ENCODE measurements around the gene METAP2. TPM values are rescaled to one million over a fixed set of nuclear protein-coding genes. Genes with fewer than 3 reads are reported as not detected.

METAP2 gene
- total and polyA plus RNA-seq, 2 experiments from 2014 or later = 111 to 159 TPM

DNA sequence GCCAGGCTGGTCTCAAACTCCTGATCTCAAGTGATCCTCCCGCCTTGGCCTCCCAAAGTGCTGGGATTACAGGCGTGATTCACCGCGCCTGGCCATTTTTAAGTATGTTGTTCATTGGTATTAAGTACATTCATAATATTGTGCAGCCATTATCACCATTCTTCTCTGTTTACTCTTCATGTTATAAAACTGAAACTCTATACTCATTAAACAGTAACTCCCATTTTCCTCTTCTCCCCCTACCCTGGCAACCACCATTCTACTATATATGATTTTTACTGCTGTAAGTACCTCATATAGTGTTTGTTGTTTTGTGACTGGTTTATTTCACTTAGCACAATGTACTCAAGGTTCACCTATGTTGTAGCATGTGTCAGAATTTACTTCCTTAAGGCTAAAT, 23.1 kb downstream of the METAP2 start:
- Mint-ChIP-seq H3K27ac (no peak overlapping the region), H3K36me3 (ENCODE audit: low read depth) (peaks cover 67% of the 10 kb centered on the region), H3K4me1 (no peaks in the 10 kb centered on the region), H3K9me3 (no peaks in the 10 kb centered on the region), H3K4me3 (no peak overlapping the region), H3K27me3 (ENCODE audit: insufficient read depth, low read depth, poor library complexity) (peaks cover 2% of the 10 kb centered on the region)
- H3K4me1 ChIP-seq (ENCODE audit: insufficient read depth) = no peaks in the 10 kb centered on the region
- no peaks in the 10 kb centered on the region for H3K9me2 ChIP-seq (ENCODE audit: insufficient read depth)
- ATAC-seq (no peak), DNase-seq (ENCODE audit: low spot score) (no peak)
- no peaks in the 10 kb centered on the region for H3K27me3 ChIP-seq (ENCODE audit: insufficient read depth)
- H3K79me2 ChIP-seq (replicated peaks; ENCODE audit: insufficient read depth) = peaks cover 51% of the 10 kb centered on the region
- H3K27ac ChIP-seq (ENCODE audit: low read depth) = no peak overlapping the region
- H3K36me3 ChIP-seq (ENCODE audit: insufficient read depth) = peaks cover 58% of the 10 kb centered on the region
- no peak overlapping the region for H3K4me2 ChIP-seq
- no peak overlapping the region for H3K4me3 ChIP-seq
- no peaks in the 10 kb centered on the region for H3F3A ChIP-seq (replicated peaks; ENCODE audit: low read depth)
- peaks cover 12% of the 10 kb centered on the region for H4K20me1 ChIP-seq (replicated peaks; ENCODE audit: insufficient read depth)
- no peak for TF ChIP-seq CREB1 (CRISPR knock-in tag; IDR thresholded peaks at IDR 0.05; ENCODE audit: low read depth)
- TF ChIP-seq JUNB (IDR thresholded peaks at IDR 0.05; ENCODE audit: unreplicated experiment) = no peak
- TF ChIP-seq ZNF331 (CRISPR knock-in tag; IDR thresholded peaks at IDR 0.05; ENCODE audit: low read depth) = no peak
- TF ChIP-seq, protein P1, sequence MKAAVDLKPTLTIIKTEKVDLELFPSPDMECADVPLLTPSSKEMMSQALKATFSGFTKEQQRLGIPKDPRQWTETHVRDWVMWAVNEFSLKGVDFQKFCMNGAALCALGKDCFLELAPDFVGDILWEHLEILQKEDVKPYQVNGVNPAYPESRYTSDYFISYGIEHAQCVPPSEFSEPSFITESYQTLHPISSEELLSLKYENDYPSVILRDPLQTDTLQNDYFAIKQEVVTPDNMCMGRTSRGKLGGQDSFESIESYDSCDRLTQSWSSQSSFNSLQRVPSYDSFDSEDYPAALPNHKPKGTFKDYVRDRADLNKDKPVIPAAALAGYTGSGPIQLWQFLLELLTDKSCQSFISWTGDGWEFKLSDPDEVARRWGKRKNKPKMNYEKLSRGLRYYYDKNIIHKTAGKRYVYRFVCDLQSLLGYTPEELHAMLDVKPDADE (IDR thresholded peaks at IDR 0.05) = no peak
- no peak for TF ChIP-seq EZH2phosphoT487 (IDR thresholded peaks at IDR 0.05; ENCODE audit: unreplicated experiment)
- TF ChIP-seq, protein P2, sequence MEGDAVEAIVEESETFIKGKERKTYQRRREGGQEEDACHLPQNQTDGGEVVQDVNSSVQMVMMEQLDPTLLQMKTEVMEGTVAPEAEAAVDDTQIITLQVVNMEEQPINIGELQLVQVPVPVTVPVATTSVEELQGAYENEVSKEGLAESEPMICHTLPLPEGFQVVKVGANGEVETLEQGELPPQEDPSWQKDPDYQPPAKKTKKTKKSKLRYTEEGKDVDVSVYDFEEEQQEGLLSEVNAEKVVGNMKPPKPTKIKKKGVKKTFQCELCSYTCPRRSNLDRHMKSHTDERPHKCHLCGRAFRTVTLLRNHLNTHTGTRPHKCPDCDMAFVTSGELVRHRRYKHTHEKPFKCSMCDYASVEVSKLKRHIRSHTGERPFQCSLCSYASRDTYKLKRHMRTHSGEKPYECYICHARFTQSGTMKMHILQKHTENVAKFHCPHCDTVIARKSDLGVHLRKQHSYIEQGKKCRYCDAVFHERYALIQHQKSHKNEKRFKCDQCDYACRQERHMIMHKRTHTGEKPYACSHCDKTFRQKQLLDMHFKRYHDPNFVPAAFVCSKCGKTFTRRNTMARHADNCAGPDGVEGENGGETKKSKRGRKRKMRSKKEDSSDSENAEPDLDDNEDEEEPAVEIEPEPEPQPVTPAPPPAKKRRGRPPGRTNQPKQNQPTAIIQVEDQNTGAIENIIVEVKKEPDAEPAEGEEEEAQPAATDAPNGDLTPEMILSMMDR (conservative IDR thresholded peaks at IDR 0.05; ENCODE audit: low read depth in 2 of 2) = no peak
- no peak overlapping the region for H2AFZ ChIP-seq

DNA sequence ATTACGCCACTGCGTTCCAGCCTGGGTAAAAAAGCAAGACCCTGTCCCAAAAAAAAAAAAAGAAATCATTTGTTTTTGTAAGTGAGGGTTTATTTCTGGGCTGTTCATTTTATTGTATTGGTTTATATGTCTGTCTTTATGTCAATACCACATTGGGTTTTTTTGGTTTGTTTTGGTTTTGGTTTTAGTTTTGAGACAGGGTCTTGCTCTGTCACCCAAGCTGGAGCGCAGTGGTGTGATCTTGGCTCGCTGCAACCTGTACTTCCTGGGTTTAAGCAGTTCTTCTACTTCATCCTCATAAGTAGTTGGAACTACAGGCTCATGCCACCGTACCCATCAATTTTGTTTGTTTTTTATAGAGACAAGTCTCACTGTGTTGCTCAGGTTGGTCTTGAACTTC, 25.0 kb downstream of the METAP2 start:
- Histone ChIP-seq H3K4me2 (no peak overlapping the region), H3K36me3 (ENCODE audit: insufficient read depth) (peaks cover 52% of the 10 kb centered on the region), H2AFZ (no peak overlapping the region), H3F3A (replicated peaks; ENCODE audit: low read depth) (no peaks in the 10 kb centered on the region), H4K20me1 (replicated peaks; ENCODE audit: insufficient read depth) (peaks cover 19% of the 10 kb centered on the region; the same call in 1 of the 2 replicates), H3K79me2 (replicated peaks; ENCODE audit: insufficient read depth) (peaks cover 64% of the 10 kb centered on the region), H3K27ac (ENCODE audit: low read depth) (no peak overlapping the region), H3K27me3 (ENCODE audit: insufficient read depth) (no peaks in the 10 kb centered on the region), H3K4me1 (ENCODE audit: insufficient read depth) (no peaks in the 10 kb centered on the region), H3K4me3 (no peak overlapping the region), H3K9me2 (ENCODE audit: insufficient read depth) (no peaks in the 10 kb centered on the region)
- ATAC-seq = no peak
- Mint-ChIP-seq H3K4me3 (no peak overlapping the region), H3K36me3 (ENCODE audit: low read depth) (peaks cover 77% of the 10 kb centered on the region), H3K9me3 (no peaks in the 10 kb centered on the region), H3K27ac (no peak overlapping the region), H3K4me1 (no peaks in the 10 kb centered on the region), H3K27me3 (ENCODE audit: insufficient read depth, low read depth, poor library complexity) (peaks cover 2% of the 10 kb centered on the region)
- DNase-seq (ENCODE audit: low spot score) = no peak
- no peak for TF ChIP-seq ZNF331 (CRISPR knock-in tag; IDR thresholded peaks at IDR 0.05; ENCODE audit: low read depth)
- TF ChIP-seq, protein P3, sequence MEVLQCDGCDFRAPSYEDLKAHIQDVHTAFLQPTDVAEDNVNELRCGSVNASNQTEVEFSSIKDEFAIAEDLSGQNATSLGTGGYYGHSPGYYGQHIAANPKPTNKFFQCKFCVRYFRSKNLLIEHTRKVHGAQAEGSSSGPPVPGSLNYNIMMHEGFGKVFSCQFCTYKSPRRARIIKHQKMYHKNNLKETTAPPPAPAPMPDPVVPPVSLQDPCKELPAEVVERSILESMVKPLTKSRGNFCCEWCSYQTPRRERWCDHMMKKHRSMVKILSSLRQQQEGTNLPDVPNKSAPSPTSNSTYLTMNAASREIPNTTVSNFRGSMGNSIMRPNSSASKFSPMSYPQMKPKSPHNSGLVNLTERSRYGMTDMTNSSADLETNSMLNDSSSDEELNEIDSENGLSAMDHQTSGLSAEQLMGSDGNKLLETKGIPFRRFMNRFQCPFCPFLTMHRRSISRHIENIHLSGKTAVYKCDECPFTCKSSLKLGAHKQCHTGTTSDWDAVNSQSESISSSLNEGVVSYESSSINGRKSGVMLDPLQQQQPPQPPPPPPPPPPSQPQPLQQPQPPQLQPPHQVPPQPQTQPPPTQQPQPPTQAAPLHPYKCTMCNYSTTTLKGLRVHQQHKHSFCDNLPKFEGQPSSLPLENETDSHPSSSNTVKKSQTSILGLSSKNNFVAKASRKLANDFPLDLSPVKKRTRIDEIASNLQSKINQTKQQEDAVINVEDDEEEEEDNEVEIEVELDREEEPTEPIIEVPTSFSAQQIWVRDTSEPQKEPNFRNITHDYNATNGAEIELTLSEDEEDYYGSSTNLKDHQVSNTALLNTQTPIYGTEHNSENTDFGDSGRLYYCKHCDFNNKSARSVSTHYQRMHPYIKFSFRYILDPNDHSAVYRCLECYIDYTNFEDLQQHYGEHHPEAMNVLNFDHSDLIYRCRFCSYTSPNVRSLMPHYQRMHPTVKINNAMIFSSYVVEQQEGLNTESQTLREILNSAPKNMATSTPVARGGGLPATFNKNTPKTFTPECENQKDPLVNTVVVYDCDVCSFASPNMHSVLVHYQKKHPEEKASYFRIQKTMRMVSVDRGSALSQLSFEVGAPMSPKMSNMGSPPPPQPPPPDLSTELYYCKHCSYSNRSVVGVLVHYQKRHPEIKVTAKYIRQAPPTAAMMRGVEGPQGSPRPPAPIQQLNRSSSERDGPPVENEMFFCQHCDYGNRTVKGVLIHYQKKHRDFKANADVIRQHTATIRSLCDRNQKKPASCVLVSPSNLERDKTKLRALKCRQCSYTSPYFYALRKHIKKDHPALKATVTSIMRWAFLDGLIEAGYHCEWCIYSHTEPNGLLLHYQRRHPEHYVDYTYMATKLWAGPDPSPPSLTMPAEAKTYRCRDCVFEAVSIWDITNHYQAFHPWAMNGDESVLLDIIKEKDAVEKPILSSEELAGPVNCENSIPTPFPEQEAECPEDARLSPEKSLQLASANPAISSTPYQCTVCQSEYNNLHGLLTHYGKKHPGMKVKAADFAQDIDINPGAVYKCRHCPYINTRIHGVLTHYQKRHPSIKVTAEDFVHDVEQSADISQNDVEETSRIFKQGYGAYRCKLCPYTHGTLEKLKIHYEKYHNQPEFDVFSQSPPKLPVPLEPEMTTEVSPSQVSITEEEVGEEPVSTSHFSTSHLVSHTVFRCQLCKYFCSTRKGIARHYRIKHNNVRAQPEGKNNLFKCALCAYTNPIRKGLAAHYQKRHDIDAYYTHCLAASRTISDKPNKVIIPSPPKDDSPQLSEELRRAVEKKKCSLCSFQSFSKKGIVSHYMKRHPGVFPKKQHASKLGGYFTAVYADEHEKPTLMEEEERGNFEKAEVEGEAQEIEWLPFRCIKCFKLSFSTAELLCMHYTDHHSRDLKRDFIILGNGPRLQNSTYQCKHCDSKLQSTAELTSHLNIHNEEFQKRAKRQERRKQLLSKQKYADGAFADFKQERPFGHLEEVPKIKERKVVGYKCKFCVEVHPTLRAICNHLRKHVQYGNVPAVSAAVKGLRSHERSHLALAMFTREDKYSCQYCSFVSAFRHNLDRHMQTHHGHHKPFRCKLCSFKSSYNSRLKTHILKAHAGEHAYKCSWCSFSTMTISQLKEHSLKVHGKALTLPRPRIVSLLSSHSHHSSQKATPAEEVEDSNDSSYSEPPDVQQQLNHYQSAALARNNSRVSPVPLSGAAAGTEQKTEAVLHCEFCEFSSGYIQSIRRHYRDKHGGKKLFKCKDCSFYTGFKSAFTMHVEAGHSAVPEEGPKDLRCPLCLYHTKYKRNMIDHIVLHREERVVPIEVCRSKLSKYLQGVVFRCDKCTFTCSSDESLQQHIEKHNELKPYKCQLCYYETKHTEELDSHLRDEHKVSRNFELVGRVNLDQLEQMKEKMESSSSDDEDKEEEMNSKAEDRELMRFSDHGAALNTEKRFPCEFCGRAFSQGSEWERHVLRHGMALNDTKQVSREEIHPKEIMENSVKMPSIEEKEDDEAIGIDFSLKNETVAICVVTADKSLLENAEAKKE (CRISPR knock-in tag; IDR thresholded peaks at IDR 0.05) = no peak
- TF ChIP-seq, protein P2 (conservative IDR thresholded peaks at IDR 0.05; ENCODE audit: low read depth in 2 of 2) = no peak
- no peak for TF ChIP-seq STAT1 (IDR thresholded peaks at IDR 0.05; ENCODE audit: unreplicated experiment)
- no peak for TF ChIP-seq CREB1 (CRISPR knock-in tag; IDR thresholded peaks at IDR 0.05; ENCODE audit: low read depth)
- TF ChIP-seq EZH2phosphoT487 (IDR thresholded peaks at IDR 0.05; ENCODE audit: unreplicated experiment) = no peak
- no peak for TF ChIP-seq ZNF114 (CRISPR knock-in tag; IDR thresholded peaks at IDR 0.05)
- TF ChIP-seq EZH2 (IDR thresholded peaks at IDR 0.05; ENCODE audit: low read depth, unreplicated experiment) = no peak

All from GM23338 (cell line).